GM18858 (cell line): ENCODE measurements around the gene SEC14L3.
A peak's percentile ranks its signal among the peaks of the same experiment; 100 is the strongest.

Source experiments
- ATAC-seq: cut with Tn5 transposase; IDR thresholded peaks from one replicate; pipeline ENCODE4 v1.9.1; 2021; ENCODE audit not compliant: unreplicated experiment

SEC14L3 gene

DNA sequence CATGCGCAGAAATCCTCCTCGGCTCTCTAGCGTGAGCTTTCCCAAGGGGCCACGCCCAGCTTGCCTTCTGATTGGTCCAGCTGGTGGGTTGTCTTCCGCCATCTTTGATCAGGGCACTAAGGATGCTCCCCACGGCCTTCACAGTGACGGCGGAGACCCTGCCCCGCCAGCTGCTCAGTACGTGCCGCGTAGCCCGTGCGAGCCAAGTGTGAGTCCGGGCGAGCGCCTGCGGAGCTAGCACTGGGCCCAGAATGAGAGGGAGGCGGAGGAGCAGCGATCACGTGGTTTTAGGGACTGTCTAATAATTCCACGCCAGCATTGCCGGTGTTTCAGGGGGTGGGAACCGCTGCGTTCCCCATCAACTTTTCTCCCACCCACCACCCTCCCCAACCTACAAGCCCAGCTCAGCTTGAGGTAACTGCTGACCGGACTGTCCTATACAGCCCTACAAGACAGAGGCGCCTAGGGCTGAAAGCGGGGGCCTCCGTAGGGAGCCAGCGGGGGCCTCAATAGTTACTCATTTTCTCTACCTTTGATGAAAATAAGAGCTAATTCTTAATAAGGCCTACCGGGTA lies 47.8 kb downstream of the SEC14L3 start:
- peak; percentile 71 for ATAC-seq

DNA sequence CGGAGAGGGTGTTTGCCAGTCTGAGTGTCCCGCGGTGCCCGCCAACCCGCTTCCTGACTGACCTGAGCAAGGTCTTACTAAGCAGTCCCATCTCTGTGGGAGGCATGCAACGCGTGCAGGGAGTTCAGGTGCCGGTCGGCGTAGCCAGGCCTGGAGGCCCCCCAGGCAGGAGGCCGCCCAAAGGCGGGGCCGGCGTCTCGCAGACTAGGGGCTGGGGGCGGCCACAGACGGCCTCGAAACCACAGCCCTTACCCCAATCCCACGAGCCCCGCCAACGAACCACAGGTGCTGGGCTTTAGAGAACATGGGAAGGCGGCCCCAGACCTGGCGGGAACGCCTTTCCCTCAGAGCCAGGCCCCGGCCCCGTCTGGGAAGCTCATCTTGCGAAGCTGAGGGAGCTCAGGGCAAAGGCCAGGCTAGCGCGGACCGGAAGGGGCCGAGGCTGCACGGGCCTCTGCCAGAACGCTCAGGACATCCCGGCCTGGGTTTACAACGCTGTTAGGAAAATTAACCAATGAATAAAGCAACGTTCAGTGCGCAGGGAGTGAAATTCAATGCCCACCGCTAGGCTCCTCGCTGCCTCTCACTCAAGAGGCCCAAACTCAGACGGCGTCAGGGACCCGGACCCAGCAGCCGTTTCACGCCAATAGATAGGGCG lies 48.4 kb downstream of the SEC14L3 start:
- no peak for ATAC-seq

DNA sequence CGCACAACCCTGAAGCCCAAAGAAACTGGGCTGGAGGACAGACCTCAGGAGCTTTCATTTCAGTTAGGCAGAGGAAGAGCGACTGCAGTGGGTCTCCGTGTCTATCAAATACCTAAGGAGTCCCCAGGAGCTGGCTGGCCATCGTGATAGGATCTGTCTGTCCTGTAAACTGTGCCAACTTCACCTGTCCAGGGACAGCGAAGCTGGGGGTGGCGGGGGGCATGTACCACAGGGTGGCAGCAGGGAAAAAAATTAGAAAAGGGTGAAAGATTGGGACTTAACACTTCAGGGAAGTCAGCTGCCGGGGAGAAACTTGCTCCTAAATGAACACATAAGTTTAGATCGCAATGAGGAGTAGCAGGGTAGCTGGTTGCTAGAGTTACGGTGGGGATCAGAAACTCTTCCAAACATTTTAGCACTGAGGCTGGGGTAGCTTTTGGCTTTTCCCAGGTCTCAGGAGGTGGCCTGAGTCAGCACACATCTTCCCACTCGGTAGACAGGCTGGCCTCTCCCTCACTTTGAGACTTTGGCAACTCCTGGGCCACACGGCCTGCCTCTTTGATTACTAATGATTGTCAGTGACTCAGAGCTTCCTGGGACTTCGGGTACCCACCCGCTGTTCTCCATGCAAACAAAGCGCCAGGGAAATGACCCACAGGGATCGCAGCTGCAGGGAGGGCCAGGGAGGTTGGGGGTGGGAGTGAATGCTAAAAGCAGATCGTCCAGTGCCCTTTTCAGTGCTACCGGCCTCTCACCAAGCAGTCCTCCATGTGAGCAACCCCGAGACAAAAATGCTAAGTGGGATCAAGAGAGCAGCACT lies 49.1 kb downstream of the SEC14L3 start:
- no peak for ATAC-seq

DNA sequence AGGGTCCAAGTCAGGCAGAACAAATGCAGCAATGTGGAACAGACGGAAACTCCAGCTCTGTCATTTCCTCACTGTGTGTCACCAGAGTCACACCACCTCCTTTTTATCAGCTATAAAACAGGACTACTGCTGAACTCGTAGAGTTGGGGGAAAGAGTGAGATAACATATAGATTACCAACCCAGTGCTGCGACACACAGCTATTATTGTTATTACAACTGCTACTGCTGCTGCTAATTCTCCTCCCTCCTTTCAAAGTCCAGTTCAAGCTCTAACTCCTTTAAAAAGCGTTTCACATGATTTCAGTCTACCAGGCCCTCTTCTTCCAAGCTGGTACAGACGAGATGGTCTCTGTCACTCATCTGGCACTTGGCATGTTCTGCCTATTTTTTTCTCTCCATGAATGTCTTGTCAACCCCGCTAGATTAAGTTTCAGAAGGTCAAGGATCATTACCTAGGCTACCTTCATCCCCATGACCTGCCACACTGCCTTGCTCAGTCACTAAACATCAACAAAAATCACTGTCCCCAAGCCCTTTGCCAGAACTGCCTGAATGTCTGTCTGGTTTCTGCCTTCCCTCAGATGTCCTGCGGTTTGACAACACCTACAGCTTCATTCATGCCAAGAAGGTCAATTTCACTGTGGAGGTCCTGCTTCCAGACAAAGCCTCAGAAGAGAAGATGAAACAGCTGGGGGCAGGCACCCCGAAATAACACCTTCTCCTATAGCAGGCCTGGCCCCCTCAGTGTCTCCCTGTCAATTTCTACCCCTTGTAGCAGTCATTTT lies 49.9 kb downstream of the SEC14L3 start:
- no peak for ATAC-seq

DNA sequence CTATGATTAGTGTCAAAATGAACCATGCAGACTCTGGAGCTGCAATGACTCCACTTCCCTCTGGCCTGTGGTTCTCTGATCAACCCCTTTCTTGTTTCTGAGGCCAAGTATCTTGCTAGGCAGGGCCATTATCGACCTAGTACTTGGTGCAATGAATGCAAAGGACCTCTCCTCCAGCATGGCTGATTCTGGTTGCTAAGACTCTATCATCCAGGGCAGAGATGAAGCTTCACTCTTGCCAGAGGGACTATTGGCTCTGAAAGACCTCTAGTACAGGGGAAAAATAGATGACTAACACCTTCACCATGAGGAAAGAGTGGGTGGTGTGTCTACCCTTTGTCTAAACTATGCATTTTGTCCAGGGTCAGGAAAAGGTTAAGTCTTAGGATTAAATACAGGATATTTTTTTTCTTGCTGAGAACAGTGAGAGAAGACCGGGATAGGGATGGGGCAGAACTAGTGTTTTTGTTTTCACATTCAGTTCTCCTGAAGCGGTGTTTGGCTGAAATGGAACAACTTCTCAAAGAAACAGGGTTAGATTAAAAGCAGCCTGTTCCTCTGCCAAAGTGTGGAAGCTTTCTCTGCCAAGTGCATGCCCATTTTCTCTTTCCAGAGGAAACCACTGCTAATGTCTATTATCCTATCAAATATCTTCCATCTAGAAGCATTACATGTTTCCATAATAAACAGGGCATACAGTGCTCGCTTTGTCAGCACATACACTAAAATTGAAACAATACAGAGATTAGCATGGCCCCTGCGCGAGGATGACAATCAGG lies 51.3 kb downstream of the SEC14L3 start:
- ATAC-seq, result no peak

DNA sequence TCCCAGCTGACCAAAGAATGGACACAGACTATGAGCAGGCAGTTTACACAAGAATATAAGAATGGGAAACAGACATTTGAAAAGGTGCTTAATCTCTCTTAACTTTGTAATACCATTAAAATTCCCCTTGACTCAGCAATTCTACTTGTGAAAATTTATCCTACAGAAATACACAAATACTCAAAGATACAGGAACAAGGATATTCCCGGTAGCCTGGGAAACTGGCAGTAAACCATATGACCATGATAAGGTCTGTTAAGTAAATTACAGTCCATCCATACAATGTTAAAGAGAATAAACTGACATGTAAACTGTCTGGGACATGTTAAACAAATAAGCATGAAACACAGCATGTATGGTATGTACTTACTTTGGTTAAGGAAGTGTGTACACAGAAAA lies 55.0 kb downstream of the SEC14L3 start:
- no peak for ATAC-seq

DNA sequence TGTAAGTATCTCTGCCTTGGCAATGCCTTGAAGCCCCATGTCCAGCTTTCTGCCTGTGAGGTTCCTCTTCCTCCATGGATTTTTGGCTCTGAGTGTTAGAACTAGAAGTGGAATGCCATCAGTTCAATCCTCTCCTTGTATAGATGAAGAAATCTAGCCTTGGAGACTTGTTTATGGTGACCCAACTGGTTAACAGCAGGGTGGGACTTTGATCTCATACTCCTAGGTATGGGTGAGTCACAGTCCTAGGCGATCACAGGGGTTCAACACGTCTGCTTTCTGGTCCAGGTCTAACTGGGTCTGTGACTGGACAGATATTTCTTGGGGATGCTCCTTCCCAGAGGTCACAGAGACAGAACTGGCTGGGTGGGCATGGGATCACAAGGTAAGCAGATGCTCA lies 55.4 kb downstream of the SEC14L3 start:
- ATAC-seq, result no peak

DNA sequence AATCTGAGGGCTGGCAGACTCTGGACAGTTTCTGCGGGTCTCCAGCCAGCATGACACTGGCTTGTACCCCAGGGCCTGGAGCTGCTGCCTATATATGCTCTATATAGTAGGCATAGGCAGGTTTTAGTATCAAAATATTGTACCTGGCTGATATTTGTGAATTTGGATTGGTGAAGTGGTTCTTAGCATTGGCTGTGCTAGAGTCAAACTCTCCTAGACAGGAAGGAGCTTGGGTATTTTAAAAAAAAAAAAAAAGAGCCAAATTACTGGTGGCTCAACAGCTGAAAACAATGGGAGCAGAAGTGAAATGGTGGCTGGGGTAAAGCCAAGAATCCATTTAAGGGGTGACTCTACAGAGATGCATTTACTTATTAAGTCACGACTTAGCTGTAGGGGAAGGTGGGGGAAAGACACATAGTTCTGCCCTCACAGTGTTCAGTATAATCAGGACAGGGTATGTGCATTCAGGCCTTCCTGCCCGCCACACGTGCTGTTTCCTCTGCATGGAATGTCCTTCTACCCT lies 57.2 kb downstream of the SEC14L3 start:
- ATAC-seq, result no peak

DNA sequence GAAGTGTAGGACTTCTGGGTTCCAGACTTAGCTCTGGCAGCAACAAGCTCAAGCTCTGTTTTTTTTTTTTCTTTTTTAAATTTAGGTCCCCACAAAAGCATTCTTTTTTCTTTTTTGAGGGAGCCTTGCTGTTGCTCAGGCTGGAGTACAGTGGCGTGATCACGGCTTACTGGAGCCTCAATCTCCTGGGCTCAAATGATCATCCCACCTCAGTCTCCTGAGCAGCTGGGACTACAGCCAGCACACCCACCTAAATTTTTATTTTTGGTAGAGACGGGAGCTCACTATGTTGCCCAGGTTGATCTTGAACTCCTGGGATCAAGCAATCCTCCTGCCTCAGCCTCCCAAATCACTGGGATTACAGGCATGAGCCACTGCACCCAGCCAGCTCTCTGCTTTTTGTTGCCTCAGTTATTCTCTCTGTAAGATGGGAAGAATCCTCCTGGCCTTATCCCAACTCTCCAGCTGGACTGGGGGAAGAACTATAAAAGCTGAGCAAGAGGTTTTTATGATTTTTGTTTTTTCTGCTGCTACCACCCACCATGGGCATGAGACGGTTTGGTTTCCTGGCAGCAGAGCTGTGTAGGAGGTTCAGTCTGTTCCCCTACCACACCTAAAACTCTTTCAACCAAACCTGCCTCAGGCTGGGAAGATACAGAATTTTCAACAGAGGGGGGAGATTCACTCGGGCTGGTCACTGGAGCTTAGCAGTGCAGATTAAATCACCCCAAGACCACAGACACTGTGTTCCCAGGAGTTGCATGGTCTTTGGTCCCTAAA lies 57.9 kb downstream of the SEC14L3 start:
- ATAC-seq, result no peak

DNA sequence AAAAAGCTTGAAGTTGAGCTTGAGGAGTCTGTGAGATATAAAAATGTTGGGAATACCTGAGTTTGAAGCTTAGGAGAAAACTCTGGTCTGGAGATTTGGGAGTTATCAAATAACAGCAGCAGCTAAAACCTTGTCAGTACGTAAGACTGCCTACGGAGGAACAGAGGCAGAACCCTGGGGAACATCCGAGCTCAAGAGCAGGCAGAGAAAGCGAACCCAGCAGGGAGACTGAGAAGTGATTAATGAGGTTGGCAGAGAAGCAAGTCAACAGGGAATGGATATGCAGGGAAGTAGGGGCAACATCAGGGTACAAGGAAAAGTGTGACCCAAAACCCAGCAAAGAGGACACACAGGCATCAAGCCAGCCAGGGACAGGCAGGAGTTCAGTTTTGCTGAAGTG lies 58.8 kb downstream of the SEC14L3 start:
- no peak for ATAC-seq

DNA sequence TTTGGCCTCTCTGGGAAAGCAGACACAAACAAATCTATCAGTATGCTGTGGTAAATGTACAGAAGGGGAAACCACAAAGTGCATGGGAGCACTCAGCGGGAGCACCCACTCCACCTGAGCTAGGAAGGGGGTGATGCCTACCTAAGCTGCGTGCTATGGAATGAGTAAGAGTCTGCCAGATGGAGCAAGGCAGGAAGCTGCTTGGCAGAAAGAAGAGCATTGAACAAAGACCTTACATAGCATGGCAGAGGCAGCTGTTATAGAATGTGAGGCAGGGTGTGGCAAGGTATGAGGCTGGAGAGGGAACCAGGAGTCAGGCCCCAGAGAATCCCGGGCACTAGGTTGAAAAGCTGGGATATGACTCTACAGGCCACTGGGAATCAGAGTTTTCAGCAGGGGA lies 60.0 kb downstream of the SEC14L3 start:
- no peak for ATAC-seq
